GM19438 (cell line): ENCODE results near the gene RBPMS2.

Source experiments
- ATAC-seq: cut with Tn5 transposase; IDR thresholded peaks from one replicate; pipeline ENCODE4 v1.9.1; 2021; ENCODE audit warnings: low read depth; ENCODE audit not compliant: unreplicated experiment

The RBPMS2 gene

DNA sequence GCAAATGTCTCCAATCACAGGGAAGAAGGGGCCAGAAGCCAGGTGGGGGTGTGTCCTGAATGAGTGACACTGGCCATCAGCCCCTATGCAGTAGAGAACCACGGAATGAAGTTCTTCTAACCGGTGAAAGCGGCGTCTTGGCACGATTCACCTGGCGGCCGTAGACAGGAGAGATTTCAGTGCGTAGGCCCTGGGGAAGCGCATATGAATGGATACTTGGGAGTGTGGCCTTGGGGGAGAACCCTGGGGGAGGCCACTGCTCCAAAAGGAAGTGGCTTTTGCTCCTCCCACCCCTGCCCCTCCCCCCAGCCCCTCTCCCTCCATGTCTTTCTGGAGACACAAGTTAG lies 43.6 kb downstream of the RBPMS2 start:
- ATAC-seq, result no peak

DNA sequence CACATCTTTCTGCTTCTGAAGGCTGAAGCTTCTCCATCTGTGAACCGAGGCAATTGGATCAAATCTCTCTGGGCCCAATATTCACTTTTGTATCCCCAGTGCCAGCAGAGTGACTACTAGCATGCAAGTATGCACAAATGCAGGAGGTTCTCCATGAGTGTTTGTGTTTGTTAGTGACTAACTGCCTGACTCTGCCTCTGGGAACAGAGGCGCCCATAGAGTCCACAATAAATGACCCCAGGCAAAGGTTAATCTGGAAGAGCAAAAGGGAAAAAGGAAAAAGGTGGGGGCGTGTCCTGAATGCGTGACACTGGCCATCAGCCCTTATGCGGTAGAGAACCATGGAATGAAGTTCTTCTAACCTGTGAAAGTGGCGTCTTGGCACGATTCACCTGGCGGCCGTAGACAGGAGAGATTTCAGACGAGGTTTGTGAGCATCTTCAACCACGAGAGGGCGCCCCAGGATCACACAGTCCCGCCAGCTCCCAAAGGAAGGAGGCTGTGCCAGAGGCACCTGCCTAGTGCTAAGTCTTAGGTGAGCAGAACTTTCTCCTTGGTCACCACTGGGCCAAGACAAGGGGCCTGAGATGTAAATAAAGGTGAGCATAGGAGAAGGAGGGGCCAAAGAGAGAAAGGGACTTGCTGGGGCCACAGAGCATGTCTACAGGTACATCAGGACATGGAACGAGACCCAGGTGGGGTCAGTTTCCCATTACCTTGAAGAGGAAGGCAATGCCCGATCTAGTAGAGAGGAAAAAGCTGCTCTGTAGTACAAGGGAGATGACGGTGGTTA lies 44.2 kb downstream of the RBPMS2 start:
- peak; percentile 78 for ATAC-seq

DNA sequence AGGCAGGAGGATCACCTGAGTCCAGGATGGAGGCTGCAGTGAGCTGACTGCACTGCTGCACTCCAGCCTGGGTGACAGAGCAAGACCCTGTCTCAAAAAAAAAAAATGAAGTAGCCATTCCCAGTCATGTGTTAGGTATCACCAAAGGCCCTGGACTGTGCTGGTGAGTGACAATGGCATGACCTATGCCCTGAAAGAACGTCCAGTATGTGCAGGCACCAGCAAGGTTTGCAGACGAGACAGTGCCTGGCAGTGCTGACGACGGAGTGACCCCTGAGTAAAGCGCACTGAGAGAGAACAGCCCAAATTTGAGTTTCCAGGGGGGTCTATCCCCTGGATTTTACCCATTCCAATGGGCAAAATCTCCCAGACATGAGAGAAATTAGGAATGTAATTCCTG lies 45.2 kb downstream of the RBPMS2 start:
- ATAC-seq, result no peak

DNA sequence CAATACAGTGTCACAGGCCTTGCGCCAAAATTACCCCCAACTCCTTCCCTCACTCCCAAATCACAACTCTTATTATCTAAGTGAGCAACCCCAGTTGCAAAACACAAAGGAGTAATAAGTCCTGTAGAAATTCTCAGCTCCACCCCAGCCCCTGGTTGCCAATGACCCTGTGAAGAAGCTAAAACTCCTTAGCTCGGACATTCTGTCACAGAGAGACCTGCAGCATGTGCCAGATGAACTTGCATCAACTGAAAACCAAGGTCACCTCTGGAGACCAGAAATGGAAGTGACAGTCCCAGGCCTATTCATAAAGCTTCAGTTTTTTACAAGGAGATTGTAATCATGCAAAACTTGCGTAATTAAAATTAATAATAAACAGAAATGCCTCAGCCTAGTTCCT lies 55.2 kb downstream of the RBPMS2 start:
- no peak for ATAC-seq

DNA sequence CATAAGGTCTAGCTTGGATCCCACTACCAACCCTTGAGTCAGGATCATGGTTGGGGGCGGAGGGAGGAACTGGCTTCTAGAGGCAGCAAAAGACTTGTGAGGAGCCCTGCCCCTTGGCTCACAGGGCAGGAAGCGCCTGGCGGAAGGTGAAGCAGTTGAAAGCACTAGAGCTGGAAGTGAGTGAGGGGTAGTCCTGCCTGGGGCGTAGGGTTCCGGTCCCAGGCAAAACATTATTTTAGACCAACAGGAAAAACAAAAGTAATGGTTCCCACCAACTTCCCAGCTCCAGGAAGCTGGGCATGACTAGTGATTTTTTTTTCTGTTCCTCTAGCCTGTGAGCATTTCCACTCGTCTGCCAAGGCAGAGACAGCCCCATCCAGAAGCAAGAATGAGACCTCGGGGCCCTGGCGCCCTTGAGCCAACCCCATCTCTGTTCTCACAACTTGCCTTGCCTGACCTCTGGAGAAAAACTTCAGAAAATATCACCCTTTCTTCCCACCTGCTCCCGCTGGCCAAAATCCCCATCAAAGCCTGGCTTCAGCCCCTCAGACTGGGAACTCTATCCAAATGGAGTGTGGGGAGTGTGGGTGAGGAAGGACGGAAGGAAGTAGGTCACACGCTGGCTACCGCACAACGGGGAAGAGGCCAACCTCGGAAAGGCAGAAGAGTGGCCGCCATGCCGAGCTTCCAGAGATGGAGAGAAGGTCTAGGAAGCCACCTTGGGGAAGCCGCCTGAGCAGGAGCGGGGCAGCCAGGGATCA lies 57.5 kb downstream of the RBPMS2 start:
- ATAC-seq, result no peak

DNA sequence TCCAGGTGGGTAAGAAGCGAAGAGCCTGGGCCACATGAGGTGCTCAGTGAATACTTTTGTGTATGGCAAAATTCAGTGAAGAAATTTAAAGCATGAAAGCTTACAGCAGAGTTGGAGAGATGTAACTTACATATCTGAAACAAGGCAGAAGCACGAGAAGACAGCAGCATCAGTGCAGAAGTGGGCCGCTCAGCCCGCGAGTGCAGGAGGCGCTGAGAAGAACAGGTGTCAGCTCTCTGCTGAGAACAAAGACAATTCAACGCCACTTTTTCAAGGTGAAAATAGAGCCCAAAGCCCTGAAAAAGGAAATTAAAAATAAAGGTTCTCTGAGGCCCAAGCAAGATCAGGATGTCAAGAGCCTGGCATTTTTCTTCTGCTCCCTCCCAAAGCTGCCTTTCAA lies 58.3 kb downstream of the RBPMS2 start:
- no peak for ATAC-seq

DNA sequence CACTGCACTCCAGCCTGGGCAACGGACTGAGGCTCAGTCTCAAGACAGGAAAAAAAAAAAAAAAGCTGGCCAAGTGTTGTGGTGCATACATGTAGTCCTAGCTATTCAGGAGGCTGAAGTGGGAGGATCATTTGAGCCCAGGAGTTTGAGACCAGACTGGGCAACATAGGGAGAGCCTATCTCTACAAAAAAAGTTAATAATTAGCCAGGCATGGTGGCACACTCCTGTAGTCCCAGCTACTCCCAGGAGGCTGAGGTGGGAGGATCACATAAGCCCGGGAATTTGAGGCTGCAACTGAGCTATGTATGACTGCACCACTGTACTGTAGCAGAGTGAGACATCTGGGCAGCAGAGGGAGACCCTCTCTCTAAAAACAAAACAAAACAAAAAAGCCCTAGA lies 58.9 kb downstream of the RBPMS2 start:
- ATAC-seq, result no peak

DNA sequence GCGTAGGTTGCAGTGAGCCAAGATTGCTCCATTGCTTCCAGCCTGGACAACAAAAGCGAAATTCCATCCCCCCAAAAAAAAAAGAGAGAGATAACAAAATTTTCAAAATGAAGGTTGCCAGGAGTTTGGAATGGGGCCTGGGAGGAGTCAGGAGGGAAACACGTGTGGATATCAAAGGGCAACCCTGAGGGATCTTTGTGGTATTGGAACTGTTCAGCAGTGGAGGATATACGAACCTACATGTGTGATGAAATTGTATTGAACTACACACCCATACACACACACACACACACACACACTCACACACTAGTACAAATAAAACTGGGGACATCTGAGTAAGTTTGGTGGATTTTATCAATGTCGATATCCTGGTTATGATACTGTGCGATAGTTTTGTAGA lies 61.8 kb downstream of the RBPMS2 start:
- no peak for ATAC-seq

DNA sequence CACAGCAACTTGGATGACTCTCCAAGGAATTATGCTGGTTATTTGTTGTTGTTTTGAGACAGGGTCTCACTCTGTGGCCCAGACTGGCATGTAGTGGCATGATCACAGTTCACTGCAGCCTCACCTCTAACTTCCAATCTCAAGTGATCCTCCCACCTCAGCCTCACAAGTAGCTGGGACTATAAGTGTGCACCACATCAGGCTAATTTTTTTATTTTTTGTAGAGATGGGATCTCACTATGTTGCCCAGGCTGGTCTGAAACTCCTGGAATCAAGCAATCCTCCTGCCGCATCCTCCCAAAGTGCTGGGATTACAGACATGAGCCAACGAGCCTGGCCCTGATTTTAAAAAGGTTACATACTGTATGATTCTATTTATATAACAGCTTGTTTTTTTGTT lies 63.0 kb downstream of the RBPMS2 start:
- ATAC-seq, result no peak

DNA sequence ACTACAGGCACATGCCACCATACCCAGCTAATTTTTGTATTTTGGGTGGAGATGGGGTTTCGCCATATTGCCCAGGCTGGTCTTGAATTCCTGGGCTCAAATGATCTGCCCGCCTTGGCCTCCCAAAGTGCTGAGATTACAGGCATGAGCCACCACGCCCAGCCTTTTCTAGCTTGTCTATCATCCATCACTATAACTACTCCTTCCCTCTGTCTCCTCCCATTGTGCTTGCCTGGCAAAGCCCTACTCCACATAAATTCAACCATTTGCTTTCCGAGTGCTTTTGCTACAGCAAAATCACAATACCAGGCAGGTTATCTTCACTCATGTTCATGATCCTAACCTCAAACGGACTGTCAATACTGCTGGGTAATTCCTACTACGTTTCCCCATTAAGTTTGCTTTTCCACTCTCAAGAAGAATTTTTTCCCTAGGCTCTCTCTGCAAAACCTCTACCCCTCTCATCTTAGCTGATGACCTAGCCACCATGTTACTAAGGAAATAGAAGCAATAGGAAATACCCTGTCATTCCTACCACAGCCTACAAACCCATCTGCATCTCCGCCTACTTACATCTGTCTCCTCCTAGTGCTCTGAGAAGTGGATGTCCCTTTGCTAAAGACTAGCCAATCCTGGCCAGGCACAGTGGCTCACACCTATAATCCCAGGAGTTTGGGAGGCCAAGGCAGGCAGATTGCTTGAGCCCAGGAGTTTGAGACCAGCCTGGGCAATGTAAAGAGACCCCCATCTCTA lies 64.5 kb downstream of the RBPMS2 start:
- ATAC-seq, result no peak

DNA sequence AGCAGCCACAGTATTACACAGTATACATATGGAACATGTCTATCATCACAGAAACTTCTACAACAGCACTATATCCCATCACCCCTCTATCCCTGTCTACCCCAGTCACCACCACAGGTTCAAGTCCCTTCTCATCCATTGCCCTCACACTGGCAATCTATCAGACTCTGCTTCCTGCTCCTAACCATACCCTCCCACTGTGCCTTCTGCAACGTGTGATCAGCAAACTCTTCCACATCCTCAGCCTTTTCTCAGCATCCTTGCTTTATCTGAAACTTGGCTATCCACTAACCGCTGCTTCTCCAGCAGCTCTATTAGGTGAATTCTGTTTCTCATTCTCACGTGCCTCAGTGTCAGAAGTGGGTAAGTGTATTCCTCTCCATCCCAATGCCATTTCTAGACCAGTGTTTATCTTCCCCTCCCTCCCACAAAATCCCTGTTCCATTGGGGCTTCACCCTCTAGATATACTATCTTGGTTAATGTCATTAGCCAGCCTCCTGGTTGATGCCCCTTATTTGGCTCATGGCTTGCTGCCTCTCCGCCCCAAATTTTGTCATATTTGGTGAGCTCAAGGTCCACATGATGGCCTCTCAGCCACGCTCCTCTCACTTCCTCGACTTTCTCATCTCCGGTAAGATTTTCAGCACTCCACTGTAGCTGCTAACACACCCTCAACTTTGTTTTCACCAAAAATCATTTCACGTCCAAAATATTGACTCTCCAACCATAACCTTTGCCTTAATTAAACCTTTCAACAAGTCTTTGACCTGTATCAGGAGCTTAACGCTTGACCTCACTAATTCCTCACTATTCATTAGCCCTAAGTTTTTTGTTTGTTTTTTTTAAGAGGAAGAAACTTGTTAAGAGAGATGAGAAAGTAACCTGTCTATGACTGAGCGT lies 69.1 kb downstream of the RBPMS2 start:
- ATAC-seq, result no peak

DNA sequence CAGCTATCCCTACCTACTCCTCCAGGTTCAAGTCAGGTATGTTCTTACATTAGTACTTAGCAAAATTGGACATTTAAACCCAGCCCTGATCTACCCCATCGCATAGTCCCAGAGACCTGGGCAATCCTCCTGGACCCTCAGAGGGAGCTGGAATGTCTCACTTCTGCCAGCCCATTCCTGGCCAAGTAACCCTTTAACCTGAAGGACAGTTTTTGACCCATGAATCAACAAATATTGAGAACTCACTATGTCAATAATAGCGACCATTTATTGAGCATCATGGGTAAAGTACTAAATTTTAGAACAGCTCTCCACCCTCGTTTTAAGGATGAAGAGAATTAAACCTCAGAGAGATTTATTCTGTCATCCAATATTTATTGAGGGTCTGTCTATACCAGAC lies 70.4 kb downstream of the RBPMS2 start:
- no peak for ATAC-seq

DNA sequence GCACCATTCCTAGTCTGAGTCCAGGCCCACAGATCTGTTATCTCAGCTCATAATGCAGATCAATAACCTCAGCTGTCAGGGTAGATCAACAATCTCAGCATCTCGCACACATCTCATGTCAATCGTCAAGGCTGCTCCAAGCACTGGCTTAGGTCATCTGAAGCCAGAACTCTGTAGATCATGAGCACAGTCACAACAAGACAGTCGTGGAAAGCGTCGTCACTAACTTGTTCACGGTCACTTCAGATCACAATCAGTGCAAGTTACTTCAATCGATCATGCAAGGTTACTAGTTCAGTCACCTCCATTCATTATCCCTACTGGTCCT lies 71.8 kb downstream of the RBPMS2 start:
- ATAC-seq, result no peak

DNA sequence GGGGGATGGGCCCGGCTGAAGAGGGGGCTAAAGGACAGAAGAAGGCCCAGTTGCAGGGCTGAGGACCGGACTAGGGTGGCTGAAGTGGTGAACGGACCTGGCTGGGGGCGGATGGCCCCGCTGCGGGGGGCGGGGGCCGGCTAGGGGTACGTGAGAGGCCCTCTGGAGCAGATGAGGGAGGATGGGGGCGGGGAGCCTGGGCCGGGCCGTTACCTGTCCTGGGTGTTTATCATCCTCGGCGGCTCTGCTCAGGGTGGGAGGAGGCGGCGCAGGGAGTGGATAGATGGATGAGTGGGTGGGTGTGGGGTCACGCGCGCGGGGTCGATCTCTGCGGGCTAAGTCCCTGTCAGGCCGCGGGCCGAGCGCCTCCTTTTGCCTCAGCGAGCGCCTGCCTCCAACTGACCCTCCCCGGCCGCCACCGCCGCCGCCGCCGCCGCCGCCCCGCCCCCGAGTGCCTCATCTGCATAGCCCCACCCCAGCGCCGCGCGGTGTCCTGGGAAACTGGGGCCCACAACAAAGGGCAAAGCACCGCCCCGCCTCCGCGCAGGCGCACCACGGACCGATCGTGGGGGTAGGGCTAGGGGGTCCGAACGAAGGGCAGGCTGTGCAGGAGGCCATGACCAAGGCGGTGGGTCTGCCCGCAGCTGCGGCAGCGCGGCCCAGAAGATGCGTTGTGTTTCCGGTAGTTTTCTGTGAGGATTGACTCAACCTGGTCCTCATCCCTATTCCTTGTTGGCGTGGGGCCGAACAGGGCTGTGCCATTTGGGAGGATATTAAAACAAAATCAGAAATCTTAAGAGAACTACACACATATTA lies 72.4 kb downstream of the RBPMS2 start:
- peak; percentile 80 for ATAC-seq

DNA sequence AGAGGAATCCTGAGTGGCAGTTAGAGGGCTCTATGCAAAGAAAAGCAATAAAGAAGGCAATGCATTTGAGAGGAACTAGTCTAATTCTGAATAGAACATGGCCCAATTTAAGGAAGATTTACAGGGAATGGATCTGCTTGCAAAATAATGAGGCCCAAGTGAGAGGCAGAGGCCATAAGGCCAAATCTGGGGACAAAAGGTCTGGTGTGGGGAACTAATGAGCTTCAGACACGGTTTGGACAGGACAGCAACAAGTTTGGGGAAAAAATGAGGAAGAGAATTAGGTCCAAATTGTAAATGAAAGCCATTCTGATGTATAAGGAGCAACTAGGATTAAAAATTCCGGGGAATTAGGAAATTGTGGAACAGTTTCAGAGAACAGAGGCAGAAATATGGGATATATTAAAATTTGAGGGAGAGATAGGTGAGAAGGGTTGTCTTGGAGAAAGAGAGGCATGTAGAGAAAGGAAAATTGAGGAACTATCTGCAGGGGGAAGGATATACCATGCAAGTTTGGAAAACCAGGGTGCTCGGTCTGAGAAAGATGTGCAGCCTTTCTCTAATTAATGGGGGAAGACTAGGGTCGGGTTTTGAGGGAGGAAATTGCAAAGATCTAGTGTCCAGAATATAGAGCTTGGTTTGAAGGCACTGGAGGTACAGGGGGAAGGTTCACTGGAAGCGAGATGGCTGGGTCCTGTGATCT lies 73.8 kb downstream of the RBPMS2 start:
- no peak for ATAC-seq

DNA sequence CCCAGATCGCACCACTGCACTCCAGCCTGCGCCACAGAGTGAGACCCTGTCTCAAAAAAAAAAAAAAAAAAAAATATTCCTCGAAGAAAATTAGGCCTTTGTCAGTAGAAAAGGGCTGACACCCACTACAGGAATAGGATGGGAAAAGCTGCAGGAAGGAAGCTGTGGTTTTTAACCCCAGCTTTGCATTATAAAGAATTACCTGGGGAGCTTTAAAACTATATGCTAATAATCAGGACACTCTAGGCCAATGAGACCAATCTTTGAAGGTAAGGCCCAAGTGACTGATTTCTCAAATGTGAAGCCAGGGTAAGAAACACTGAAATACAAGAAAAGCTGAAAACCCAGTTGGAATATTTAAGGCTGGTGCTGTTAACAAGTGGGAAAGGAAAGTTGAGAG lies 74.3 kb downstream of the RBPMS2 start:
- ATAC-seq, result no peak

DNA sequence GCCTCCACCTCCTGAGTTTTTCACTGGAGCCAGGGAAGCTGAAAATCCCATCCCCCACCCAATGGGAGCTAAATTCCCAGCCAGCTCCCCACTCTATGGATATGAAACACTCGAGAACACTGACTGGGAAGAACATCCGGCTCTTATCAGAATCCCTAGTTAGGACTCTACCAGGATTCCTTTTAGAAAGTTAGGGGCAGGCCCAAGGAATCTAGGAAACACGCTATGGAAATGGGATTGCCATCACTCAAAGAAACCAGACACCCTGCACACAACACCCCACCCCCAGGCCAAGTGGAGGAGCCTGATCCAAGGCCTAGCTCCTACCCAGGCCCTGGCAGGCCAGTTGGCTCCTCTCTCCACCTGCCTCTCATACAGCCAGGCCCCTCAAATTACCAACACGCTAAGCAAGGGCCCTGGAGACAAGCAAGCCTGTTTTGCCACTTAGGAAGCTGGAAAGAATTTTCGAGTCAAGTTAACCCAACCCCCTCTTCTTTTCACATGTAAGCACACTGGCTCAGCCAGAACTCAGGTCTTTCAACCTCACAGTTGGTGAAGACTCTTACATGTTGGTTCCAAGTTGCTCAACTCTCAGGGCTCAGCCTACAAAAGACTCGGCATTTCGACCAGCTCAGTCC lies 75.5 kb downstream of the RBPMS2 start:
- ATAC-seq, result no peak

DNA sequence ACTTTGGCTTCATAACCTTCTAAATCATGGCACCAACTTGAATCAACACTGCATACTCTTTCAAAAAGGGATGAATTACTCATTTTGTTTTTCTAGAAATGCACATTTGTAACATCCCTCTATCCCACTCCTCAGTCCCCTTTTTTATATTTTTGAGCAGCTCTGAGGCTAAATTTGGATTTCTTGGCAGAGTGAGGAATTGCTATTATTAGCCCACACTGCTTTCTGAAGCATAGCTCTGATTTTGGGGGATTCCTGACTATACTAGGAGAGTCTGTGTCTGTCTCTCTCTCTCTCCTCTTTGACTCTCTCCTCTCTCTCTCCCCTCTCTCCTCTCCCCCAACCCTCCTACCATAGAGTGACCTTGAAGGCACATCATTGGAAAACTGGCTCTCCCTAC lies 76.6 kb downstream of the RBPMS2 start:
- no peak for ATAC-seq

DNA sequence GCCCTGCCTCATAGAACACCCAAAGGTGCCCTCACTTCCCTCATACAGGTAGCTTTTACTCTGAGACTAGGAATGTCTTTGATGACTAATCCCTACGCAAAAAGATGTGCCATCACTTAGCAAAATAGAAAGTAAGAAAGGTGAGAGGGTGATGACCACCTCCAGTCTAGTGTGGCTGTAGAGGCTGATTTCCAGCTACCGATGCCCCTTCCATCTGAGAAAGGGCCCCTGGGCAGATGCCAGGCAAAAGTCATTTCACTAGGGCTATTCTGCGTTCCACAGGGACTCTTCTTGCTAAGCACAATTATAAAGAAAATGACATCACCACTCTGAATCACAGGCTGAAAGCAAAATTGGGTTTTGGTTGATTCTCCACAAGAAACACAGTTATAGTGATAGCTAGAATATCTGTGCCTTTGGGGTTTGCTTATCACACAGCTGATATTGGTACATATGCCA lies 77.4 kb downstream of the RBPMS2 start:
- no peak for ATAC-seq
